Chondrocyte (in vitro differentiated cells): ENCODE results near the gene PRSS21. TPM values are rescaled to one million over a fixed set of nuclear protein-coding genes. Genes with fewer than 3 reads are reported as not detected.

Experiments used
- DNase-seq: peaks from one replicate; pipeline ENCODE4 v3.0.0; 2021; ENCODE audit warnings: mixed read lengths, low spot score
- H3K27ac Mint-ChIP-seq: one replicate; pipeline ENCODE4 v1.8.0; 2021; ENCODE audit warnings: mild to moderate bottlenecking, moderate library complexity, mixed read lengths; ENCODE audit not compliant: unreplicated experiment
- H3K27me3 Mint-ChIP-seq: 2 replicates; pipeline ENCODE4 v1.8.0; 2021; ENCODE audit warnings: low read depth, mixed read lengths
- H3K36me3 Mint-ChIP-seq: 2 replicates; pipeline ENCODE4 v1.8.0; 2021; ENCODE audit warnings: low read depth, mixed read lengths
- H3K4me1 Mint-ChIP-seq: 2 replicates; pipeline ENCODE4 v1.8.0; 2021; ENCODE audit warnings: low read depth, mild to moderate bottlenecking, mixed read lengths
- H3K4me3 Mint-ChIP-seq: one replicate; pipeline ENCODE4 v1.8.0; 2021; ENCODE audit warnings: mild to moderate bottlenecking, moderate library complexity, mixed read lengths; ENCODE audit not compliant: unreplicated experiment
- H3K9me3 Mint-ChIP-seq: 2 replicates; pipeline ENCODE4 v1.8.0; 2021; ENCODE audit warnings: low read depth, mixed read lengths
- total RNA-seq: library from RNA; stranded (reverse); gene quantifications from 3 replicates; pipeline ENCODE4 v1.2.1, GENCODE V29; 2021
- TF ChIP-seq, protein P1 (sequence below): fragments of 200-600 bp; sonication (generic); IDR thresholded peaks from 2 replicates; pipeline ENCODE4 v1.5.0; 2021; ENCODE audit warnings: antibody characterized with exemption, mild to moderate bottlenecking, moderate library complexity

PRSS21 gene
- total RNA-seq, 1 donor from 2014 or later: not detected

DNA sequence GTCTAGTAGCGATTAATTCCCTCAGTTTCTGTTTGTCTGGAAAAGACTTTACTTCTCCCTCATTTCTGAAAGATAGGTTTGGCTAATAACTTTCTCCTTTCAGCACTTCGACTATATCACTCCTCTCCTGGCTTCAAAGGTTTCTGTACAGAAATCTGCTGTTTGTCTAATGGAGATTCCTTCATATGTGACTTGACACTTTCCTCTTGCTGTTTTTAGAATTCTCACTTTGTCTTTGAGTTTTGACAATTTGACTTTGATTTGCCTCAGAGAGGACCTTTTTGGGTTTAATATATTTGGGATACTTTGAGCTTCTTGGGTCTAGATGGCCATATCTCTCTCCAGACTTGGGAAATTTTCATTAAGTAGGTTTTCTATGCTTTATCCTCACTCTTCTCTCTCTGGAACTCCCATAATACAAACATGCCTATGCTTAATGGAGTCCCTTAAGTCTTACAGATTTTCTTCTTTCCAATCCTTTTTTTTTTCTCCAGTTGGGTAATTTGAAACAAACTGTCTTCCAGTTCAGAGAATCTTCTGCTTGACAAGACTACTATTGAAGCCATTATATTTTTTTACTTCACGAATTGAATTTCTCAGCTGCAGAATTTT is 7.8 kb upstream of the PRSS21 start:
- DNase-seq: no peak
- H3K27me3 Mint-ChIP-seq: peaks cover 46% of the 10 kb centered on the region
- H3K4me3 Mint-ChIP-seq: no peak overlapping the region
- H3K4me1 Mint-ChIP-seq: no peaks in the 10 kb centered on the region
- no peak overlapping the region for H3K27ac Mint-ChIP-seq
- TF ChIP-seq, protein P1, sequence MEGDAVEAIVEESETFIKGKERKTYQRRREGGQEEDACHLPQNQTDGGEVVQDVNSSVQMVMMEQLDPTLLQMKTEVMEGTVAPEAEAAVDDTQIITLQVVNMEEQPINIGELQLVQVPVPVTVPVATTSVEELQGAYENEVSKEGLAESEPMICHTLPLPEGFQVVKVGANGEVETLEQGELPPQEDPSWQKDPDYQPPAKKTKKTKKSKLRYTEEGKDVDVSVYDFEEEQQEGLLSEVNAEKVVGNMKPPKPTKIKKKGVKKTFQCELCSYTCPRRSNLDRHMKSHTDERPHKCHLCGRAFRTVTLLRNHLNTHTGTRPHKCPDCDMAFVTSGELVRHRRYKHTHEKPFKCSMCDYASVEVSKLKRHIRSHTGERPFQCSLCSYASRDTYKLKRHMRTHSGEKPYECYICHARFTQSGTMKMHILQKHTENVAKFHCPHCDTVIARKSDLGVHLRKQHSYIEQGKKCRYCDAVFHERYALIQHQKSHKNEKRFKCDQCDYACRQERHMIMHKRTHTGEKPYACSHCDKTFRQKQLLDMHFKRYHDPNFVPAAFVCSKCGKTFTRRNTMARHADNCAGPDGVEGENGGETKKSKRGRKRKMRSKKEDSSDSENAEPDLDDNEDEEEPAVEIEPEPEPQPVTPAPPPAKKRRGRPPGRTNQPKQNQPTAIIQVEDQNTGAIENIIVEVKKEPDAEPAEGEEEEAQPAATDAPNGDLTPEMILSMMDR: no peak
- H3K36me3 Mint-ChIP-seq: peaks cover 2% of the 10 kb centered on the region
- peaks cover 18% of the 10 kb centered on the region for H3K9me3 Mint-ChIP-seq

DNA sequence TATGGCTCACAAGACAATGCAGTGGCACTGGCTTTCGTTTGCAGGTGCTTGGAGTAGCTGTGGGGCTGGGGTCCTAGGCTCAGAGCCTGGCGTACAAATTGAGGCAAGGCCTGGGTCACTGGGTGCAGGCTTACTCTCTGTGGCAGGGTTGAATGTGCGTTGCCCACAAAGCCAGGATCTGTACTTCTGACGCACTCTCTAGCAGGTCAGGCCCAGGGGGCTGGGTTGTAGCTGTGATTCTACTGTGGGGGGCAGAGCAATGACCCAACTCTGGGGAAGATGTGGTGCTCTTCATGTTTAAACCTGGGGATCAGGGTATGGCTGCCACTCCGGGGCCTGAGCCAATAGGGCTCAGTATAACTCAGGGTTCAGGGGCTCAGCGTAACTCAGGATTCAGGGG is 6.4 kb upstream of the PRSS21 start:
- peaks cover 51% of the 10 kb centered on the region for H3K27me3 Mint-ChIP-seq
- H3K36me3 Mint-ChIP-seq: peaks cover 2% of the 10 kb centered on the region
- no peak overlapping the region for H3K27ac Mint-ChIP-seq
- TF ChIP-seq, protein P1: no peak
- H3K4me1 Mint-ChIP-seq: no peaks in the 10 kb centered on the region
- H3K9me3 Mint-ChIP-seq: peaks cover 12% of the 10 kb centered on the region
- no peak overlapping the region for H3K4me3 Mint-ChIP-seq
- DNase-seq: peak; percentile 38

DNA sequence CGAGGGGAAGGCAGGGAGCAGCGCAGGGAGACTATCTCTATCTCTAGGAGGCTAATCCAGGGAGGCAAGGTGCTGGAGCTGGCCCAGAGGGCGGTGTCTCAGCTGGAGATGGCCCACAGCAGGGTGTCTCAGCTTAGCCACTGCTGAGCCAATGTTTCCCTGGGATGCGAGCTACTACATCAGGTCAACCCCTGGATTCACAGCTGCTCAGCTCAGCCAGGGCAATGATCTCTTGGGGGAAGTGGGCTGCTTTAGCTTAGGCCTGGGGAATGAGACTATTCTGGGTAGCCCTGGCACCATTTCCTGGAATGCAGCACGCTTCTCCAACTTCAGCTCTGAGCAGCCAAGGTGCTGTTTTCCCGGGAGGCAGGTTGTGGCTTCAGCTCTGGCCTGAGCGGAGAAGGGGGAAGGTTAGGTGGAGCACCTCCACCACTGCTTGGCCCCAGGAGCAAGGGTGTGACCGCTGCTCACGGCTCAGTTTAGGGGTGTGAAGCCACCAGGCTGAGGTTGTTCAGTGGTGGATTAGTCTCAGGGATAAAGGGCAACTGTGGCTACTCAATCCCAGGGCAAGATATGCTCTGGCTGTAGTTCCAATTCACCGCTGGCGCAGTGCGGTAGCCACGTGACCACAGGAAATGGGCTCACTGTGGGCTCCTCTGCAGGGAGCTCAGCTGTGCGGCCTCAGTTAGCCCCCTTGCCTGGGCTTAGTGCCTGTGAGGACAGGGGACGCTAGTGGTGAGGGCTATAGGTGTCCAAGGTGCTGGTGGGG is 5.2 kb upstream of the PRSS21 start:
- Mint-ChIP-seq H3K4me3 (no peak overlapping the region), H3K27me3 (peaks cover 46% of the 10 kb centered on the region), H3K9me3 (peaks cover 12% of the 10 kb centered on the region), H3K27ac (no peak overlapping the region), H3K4me1 (no peaks in the 10 kb centered on the region), H3K36me3 (peaks cover 2% of the 10 kb centered on the region)
- peak; percentile 54 for DNase-seq
- TF ChIP-seq, protein P1: no peak

DNA sequence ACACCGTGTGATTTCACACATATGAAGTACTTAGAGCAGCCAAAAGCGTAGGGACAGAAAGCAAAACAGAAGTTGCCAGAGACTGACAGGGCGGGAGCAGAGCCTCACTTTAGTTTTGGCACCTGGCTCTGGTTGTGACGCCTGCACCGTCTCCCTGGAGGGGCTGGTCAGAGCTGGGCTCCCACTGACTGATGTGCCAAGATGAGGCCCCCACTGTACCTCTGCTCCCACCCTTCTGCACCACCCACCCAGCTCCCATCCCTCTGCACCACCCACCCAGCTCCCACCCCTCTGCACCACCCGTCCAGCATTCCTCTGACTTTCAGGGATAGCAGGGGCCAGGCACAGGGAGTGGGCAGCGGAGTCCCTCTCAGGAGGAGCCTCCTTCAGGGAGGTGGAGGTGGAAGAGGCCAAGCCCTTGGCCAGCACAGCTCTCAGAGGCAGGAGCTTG is 3.2 kb upstream of the PRSS21 start:
- peak; percentile 62 for DNase-seq
- H3K4me3 Mint-ChIP-seq: no peak overlapping the region
- H3K4me1 Mint-ChIP-seq: no peaks in the 10 kb centered on the region
- no peak overlapping the region for H3K27ac Mint-ChIP-seq
- TF ChIP-seq, protein P1: no peak
- H3K36me3 Mint-ChIP-seq: peaks cover 1% of the 10 kb centered on the region
- peaks cover 38% of the 10 kb centered on the region for H3K27me3 Mint-ChIP-seq
- H3K9me3 Mint-ChIP-seq: peaks cover 9% of the 10 kb centered on the region

- Mint-ChIP-seq H3K4me3 (no peak overlapping the region), H3K9me3 (no peaks in the 10 kb centered on the region), H3K36me3 (no peaks in the 10 kb centered on the region), H3K4me1 (no peaks in the 10 kb centered on the region), H3K27ac (no peak overlapping the region), H3K27me3 (peaks cover 33% of the 10 kb centered on the region)
- TF ChIP-seq, protein P1: no peak
- peak; percentile 79 for DNase-seq
These were observed 2.3 kb upstream of the PRSS21 start for GRCh38 chr16:2814551-2815298.
